ENCODE data around the gene NTMT1.

- no peak for TF ChIP-seq POLR2A (IDR thresholded peaks at IDR 0.05)
- TF ChIP-seq, protein P1, sequence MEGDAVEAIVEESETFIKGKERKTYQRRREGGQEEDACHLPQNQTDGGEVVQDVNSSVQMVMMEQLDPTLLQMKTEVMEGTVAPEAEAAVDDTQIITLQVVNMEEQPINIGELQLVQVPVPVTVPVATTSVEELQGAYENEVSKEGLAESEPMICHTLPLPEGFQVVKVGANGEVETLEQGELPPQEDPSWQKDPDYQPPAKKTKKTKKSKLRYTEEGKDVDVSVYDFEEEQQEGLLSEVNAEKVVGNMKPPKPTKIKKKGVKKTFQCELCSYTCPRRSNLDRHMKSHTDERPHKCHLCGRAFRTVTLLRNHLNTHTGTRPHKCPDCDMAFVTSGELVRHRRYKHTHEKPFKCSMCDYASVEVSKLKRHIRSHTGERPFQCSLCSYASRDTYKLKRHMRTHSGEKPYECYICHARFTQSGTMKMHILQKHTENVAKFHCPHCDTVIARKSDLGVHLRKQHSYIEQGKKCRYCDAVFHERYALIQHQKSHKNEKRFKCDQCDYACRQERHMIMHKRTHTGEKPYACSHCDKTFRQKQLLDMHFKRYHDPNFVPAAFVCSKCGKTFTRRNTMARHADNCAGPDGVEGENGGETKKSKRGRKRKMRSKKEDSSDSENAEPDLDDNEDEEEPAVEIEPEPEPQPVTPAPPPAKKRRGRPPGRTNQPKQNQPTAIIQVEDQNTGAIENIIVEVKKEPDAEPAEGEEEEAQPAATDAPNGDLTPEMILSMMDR (IDR thresholded peaks at IDR 0.05) = no peak
These were observed 56.0 kb downstream of the NTMT1 start for GRCh38 chr9:129681924-129682323.

Measured in thyroid gland (tissue), 4 donors.